Effector memory CD4-positive, alpha-beta T cell (primary cell): ENCODE data around the gene METTL26.

Experiments
- DNase-seq, 3 donors: peaks; one replicate each; pipeline ENCODE4 v3.0.0-alpha.2; 2020
- H3K27ac ChIP-seq: 2 replicates; pipeline ENCODE4 v1.7.0; 2013; ENCODE audit warnings: mild to moderate bottlenecking, low read length, moderate library complexity; ENCODE audit not compliant: insufficient read depth, poor library complexity, severe bottlenecking
- H3K27me3 ChIP-seq: replicated peaks from 2 replicates; pipeline ENCODE4 v1.7.0; 2013; ENCODE audit warnings: mild to moderate bottlenecking, low read length; ENCODE audit not compliant: insufficient read depth, control insufficient read depth, poor library complexity, severe bottlenecking
- H3K36me3 ChIP-seq: 2 replicates; pipeline ENCODE4 v1.7.0; 2013; ENCODE audit warnings: mild to moderate bottlenecking, low read length, moderate library complexity; ENCODE audit not compliant: control insufficient read depth, insufficient read depth
- H3K4me1 ChIP-seq: 2 replicates; pipeline ENCODE4 v1.7.0; 2013; ENCODE audit warnings: low read length, mild to moderate bottlenecking; ENCODE audit not compliant: control insufficient read depth, insufficient read depth, poor library complexity, severe bottlenecking
- H3K4me3 ChIP-seq: 2 replicates; pipeline ENCODE4 v1.7.0; 2013; ENCODE audit warnings: low read length, low read depth, mild to moderate bottlenecking; ENCODE audit not compliant: insufficient read depth, poor library complexity, severe bottlenecking
- H3K9me3 ChIP-seq: 2 replicates; pipeline ENCODE4 v1.7.0; 2013; ENCODE audit warnings: mild to moderate bottlenecking, low read length, moderate library complexity; ENCODE audit not compliant: control insufficient read depth

The METTL26 gene

GRCh38 chr16:679814-680624 is 43.9 kb upstream of the METTL26 start, which contains the start of gene STUB1:
Gene STUB1, plus strand, starts transcription at chr16:680410. Its CDS starts 116 bp downstream, at chr16:680526.
- H3K4me1 ChIP-seq: peaks cover 52% of the 10 kb centered on the region
- no peaks in the 10 kb centered on the region for H3K9me3 ChIP-seq
- peak; percentile 78 to 84 (median 83) for DNase-seq
- no peaks in the 10 kb centered on the region for H3K27me3 ChIP-seq
- peaks cover 10% of the 10 kb centered on the region for H3K36me3 ChIP-seq
- peak within 1 kb of the TSS; percentile 67 for H3K27ac ChIP-seq
- H3K4me3 ChIP-seq: peak within 1 kb of the TSS; percentile 65

- no peaks in the 10 kb centered on the region for H3K27me3 ChIP-seq
- H3K36me3 ChIP-seq: peaks cover 10% of the 10 kb centered on the region
- no peaks in the 10 kb centered on the region for H3K9me3 ChIP-seq
- peak overlapping the region; percentile 53 for H3K27ac ChIP-seq
- peaks cover 47% of the 10 kb centered on the region for H3K4me1 ChIP-seq
- H3K4me3 ChIP-seq: peak overlapping the region; percentile 49
- peak; percentile 29 to 50 (median 34) for DNase-seq
Observed at GRCh38 chr16:678858-679813, 43.0 kb upstream of the METTL26 start.

- Histone ChIP-seq H3K4me3 (no peak overlapping the region), H3K9me3 (no peaks in the 10 kb centered on the region), H3K27ac (no peak overlapping the region), H3K36me3 (peaks cover 16% of the 10 kb centered on the region), H3K4me1 (peaks cover 42% of the 10 kb centered on the region), H3K27me3 (no peaks in the 10 kb centered on the region)
- DNase-seq: no peak
Observed at GRCh38 chr16:678209-678857, 42.2 kb upstream of the METTL26 start.

- no peaks in the 10 kb centered on the region for H3K9me3 ChIP-seq
- peaks cover 23% of the 10 kb centered on the region for H3K36me3 ChIP-seq
- no peaks in the 10 kb centered on the region for H3K27me3 ChIP-seq
- H3K4me3 ChIP-seq: no peak overlapping the region
- H3K27ac ChIP-seq: no peak overlapping the region
- DNase-seq: no peak
- peaks cover 35% of the 10 kb centered on the region for H3K4me1 ChIP-seq
Observed at GRCh38 chr16:677316-678190, 41.4 kb upstream of the METTL26 start.

- H3K27me3 ChIP-seq: no peaks in the 10 kb centered on the region
- peak in 2 of 3 donors; percentile 28 to 40 for DNase-seq
- H3K4me3 ChIP-seq: no peak overlapping the region
- no peak overlapping the region for H3K27ac ChIP-seq
- peaks cover 35% of the 10 kb centered on the region for H3K4me1 ChIP-seq
- no peaks in the 10 kb centered on the region for H3K9me3 ChIP-seq
- peaks cover 26% of the 10 kb centered on the region for H3K36me3 ChIP-seq
Observed at GRCh38 chr16:676913-677312, 40.8 kb upstream of the METTL26 start.

GRCh38 chr16:676565-676902 is 40.4 kb upstream of the METTL26 start:
- Histone ChIP-seq H3K9me3 (no peaks in the 10 kb centered on the region), H3K4me3 (no peak overlapping the region), H3K27ac (no peak overlapping the region), H3K36me3 (peaks cover 26% of the 10 kb centered on the region), H3K27me3 (no peaks in the 10 kb centered on the region), H3K4me1 (peaks cover 35% of the 10 kb centered on the region)
- DNase-seq: no peak

GRCh38 chr16:675884-676564 is 39.9 kb upstream of the METTL26 start:
- Histone ChIP-seq H3K4me3 (no peak overlapping the region), H3K27ac (no peak overlapping the region), H3K36me3 (peaks cover 29% of the 10 kb centered on the region), H3K4me1 (peaks cover 31% of the 10 kb centered on the region), H3K27me3 (no peaks in the 10 kb centered on the region), H3K9me3 (no peaks in the 10 kb centered on the region)
- DNase-seq: no peak

- Histone ChIP-seq H3K27me3 (no peaks in the 10 kb centered on the region), H3K27ac (no peak within 1 kb of the TSS), H3K9me3 (no peaks in the 10 kb centered on the region), H3K36me3 (peaks cover 37% of the 10 kb centered on the region), H3K4me3 (no peak within 1 kb of the TSS), H3K4me1 (peaks cover 27% of the 10 kb centered on the region)
- DNase-seq: no peak
Observed at GRCh38 chr16:674968-675883, 39.1 kb upstream of the METTL26 start, which contains the start of gene RHBDL1. Gene RHBDL1, plus strand, starts transcription at chr16:675671. Its CDS starts 120 bp downstream, at chr16:675791.
